Activated T-helper 1 cell treated with anti-CD3 and anti-CD28 coated beads, Interleukin-12 subunit alpha, Interleukin-12 subunit beta, Interleukin-2, Interleukin-4 antibody, amounts not matched to agents 30 ng/mL and 10 ng/mL and 1 ng/mL, durations not matched to agents 14 hours and 24 hours and 36 hours (primary cell): ENCODE data around the gene RAB40B. TPM values are rescaled to one million over a fixed set of nuclear protein-coding genes. Genes with fewer than 3 reads are reported as not detected.

ENCODE experiments used
- DNase-seq: peaks from one replicate; pipeline ENCODE4 v3.0.0; 2021; ENCODE audit warnings: low spot score
- H3K27ac Mint-ChIP-seq: one replicate; pipeline ENCODE4 v1.8.0; 2021; ENCODE audit warnings: mild to moderate bottlenecking, mixed read lengths
- H3K27me3 Mint-ChIP-seq: one replicate; pipeline ENCODE4 v1.8.0; 2022; ENCODE audit warnings: mild to moderate bottlenecking, moderate library complexity, mixed read lengths; ENCODE audit not compliant: insufficient read depth
- H3K36me3 Mint-ChIP-seq: one replicate; pipeline ENCODE4 v1.8.0; 2021; ENCODE audit warnings: low read depth, mixed read lengths
- H3K4me1 Mint-ChIP-seq: one replicate; pipeline ENCODE4 v1.8.0; 2021; ENCODE audit warnings: low read depth, mixed read lengths
- H3K4me3 Mint-ChIP-seq: one replicate; pipeline ENCODE4 v1.8.0; 2021; ENCODE audit warnings: mild to moderate bottlenecking, moderate library complexity, mixed read lengths
- H3K9me3 Mint-ChIP-seq: one replicate; pipeline ENCODE4 v1.8.0; 2021; ENCODE audit warnings: mixed read lengths
- intact Hi-C: fragments of 100-400 bp; cut with micrococcal nuclease; formaldehyde crosslinking; loops from one replicate; pipeline ENCODE4 v1.15.1; 2024
- total RNA-seq: library from RNA; stranded (reverse); gene quantifications from 2 replicates; pipeline ENCODE4 v1.2.3, GENCODE V29; 2022

Gene RAB40B
- total RNA-seq, 1 donor from 2014 or later = 5.2 TPM

- no peak for DNase-seq
- H3K36me3 Mint-ChIP-seq = no peaks in the 10 kb centered on the region
- intact Hi-C loops = no loop called here
- H3K9me3 Mint-ChIP-seq = peaks cover 11% of the 10 kb centered on the region
- H3K4me1 Mint-ChIP-seq = no peaks in the 10 kb centered on the region
- H3K27me3 Mint-ChIP-seq = no peaks in the 10 kb centered on the region
- H3K4me3 Mint-ChIP-seq = no peak overlapping the region
- H3K27ac Mint-ChIP-seq = no peak overlapping the region
Observed at GRCh38 chr17:82679586-82680465, 18.7 kb downstream of the RAB40B start.

- no peaks in the 10 kb centered on the region for H3K27me3 Mint-ChIP-seq
- no peak for DNase-seq
- H3K27ac Mint-ChIP-seq = no peak overlapping the region
- H3K9me3 Mint-ChIP-seq = peaks cover 11% of the 10 kb centered on the region
- no peaks in the 10 kb centered on the region for H3K36me3 Mint-ChIP-seq
- H3K4me3 Mint-ChIP-seq = no peak overlapping the region
- H3K4me1 Mint-ChIP-seq = no peaks in the 10 kb centered on the region
- intact Hi-C loops = no loop called here
Observed at GRCh38 chr17:82678265-82678891, 20.1 kb downstream of the RAB40B start.

GRCh38 chr17:82677353-82677925 lies 21.1 kb downstream of the RAB40B start:
- DNase-seq = no peak
- no peak overlapping the region for H3K4me3 Mint-ChIP-seq
- H3K4me1 Mint-ChIP-seq = no peaks in the 10 kb centered on the region
- no peaks in the 10 kb centered on the region for H3K36me3 Mint-ChIP-seq
- H3K27me3 Mint-ChIP-seq = no peaks in the 10 kb centered on the region
- H3K27ac Mint-ChIP-seq = no peak overlapping the region
- intact Hi-C loops = no loop called here
- peaks cover 10% of the 10 kb centered on the region for H3K9me3 Mint-ChIP-seq

- Mint-ChIP-seq H3K36me3 (no peaks in the 10 kb centered on the region), H3K9me3 (no peaks in the 10 kb centered on the region)
- intact Hi-C loops = no loop called here
Observed at GRCh38 chr17:82675476-82676245, 22.8 kb downstream of the RAB40B start.

GRCh38 chr17:82674656-82675475 lies 23.6 kb downstream of the RAB40B start:
- H3K27me3 Mint-ChIP-seq = no peaks in the 10 kb centered on the region
- no peak for DNase-seq
- H3K9me3 Mint-ChIP-seq = no peaks in the 10 kb centered on the region
- H3K36me3 Mint-ChIP-seq = no peaks in the 10 kb centered on the region
- intact Hi-C loops = no loop called here
- no peak overlapping the region for H3K27ac Mint-ChIP-seq
- H3K4me3 Mint-ChIP-seq = no peak overlapping the region
- no peaks in the 10 kb centered on the region for H3K4me1 Mint-ChIP-seq

More at GRCh38 chr17:82675476-82676245, 22.8 kb downstream of the RAB40B start:
- no peak overlapping the region for H3K27ac Mint-ChIP-seq
- no peaks in the 10 kb centered on the region for H3K27me3 Mint-ChIP-seq
- DNase-seq = no peak
- no peaks in the 10 kb centered on the region for H3K4me1 Mint-ChIP-seq
- H3K4me3 Mint-ChIP-seq = no peak overlapping the region

- H3K4me3 Mint-ChIP-seq = no peak overlapping the region
- peaks cover 6% of the 10 kb centered on the region for H3K4me1 Mint-ChIP-seq
- H3K27me3 Mint-ChIP-seq = peaks cover 3% of the 10 kb centered on the region
- H3K36me3 Mint-ChIP-seq = no peaks in the 10 kb centered on the region
- no peaks in the 10 kb centered on the region for H3K9me3 Mint-ChIP-seq
- no peak overlapping the region for H3K27ac Mint-ChIP-seq
- DNase-seq = no peak
- intact Hi-C loops = no loop called here
Observed at GRCh38 chr17:82670661-82671450, 27.6 kb downstream of the RAB40B start.

GRCh38 chr17:82668631-82669099 lies 29.8 kb downstream of the RAB40B start:
- H3K27ac Mint-ChIP-seq = no peak overlapping the region
- H3K27me3 Mint-ChIP-seq = peaks cover 3% of the 10 kb centered on the region
- no peaks in the 10 kb centered on the region for H3K9me3 Mint-ChIP-seq
- no peaks in the 10 kb centered on the region for H3K36me3 Mint-ChIP-seq
- intact Hi-C loops = loop anchor here (1.0 to 2.0 kb wide), 2 partner anchors 98 to 106 kb away; no protein-coding TSS in a partner anchor
- DNase-seq = peak; percentile 18
- peaks cover 6% of the 10 kb centered on the region for H3K4me1 Mint-ChIP-seq
- H3K4me3 Mint-ChIP-seq = peak overlapping the region; percentile 11

GRCh38 chr17:82668024-82668630 lies 30.4 kb downstream of the RAB40B start:
- H3K36me3 Mint-ChIP-seq = no peaks in the 10 kb centered on the region
- peaks cover 3% of the 10 kb centered on the region for H3K27me3 Mint-ChIP-seq
- no peaks in the 10 kb centered on the region for H3K9me3 Mint-ChIP-seq
- no peak overlapping the region for H3K27ac Mint-ChIP-seq
- no peak for DNase-seq
- peaks cover 6% of the 10 kb centered on the region for H3K4me1 Mint-ChIP-seq
- intact Hi-C loops = loop anchor here (1.0 to 2.0 kb wide), 2 partner anchors 99 to 106 kb away; no protein-coding TSS in a partner anchor
- no peak overlapping the region for H3K4me3 Mint-ChIP-seq

GRCh38 chr17:82667668-82668000 lies 30.9 kb downstream of the RAB40B start:
- intact Hi-C loops = no loop called here
- no peak overlapping the region for H3K27ac Mint-ChIP-seq
- no peaks in the 10 kb centered on the region for H3K36me3 Mint-ChIP-seq
- no peaks in the 10 kb centered on the region for H3K9me3 Mint-ChIP-seq
- H3K4me1 Mint-ChIP-seq = peaks cover 6% of the 10 kb centered on the region
- peaks cover 3% of the 10 kb centered on the region for H3K27me3 Mint-ChIP-seq
- H3K4me3 Mint-ChIP-seq = no peak overlapping the region
- DNase-seq = no peak

GRCh38 chr17:82666931-82667667 lies 31.4 kb downstream of the RAB40B start:
- Mint-ChIP-seq H3K27me3 (peaks cover 3% of the 10 kb centered on the region), H3K4me3 (no peak overlapping the region), H3K27ac (no peak overlapping the region), H3K36me3 (no peaks in the 10 kb centered on the region), H3K9me3 (no peaks in the 10 kb centered on the region), H3K4me1 (peaks cover 6% of the 10 kb centered on the region)
- no peak for DNase-seq
- intact Hi-C loops = no loop called here

- H3K36me3 Mint-ChIP-seq = no peaks in the 10 kb centered on the region
- no peak overlapping the region for H3K4me3 Mint-ChIP-seq
- H3K9me3 Mint-ChIP-seq = no peaks in the 10 kb centered on the region
- H3K4me1 Mint-ChIP-seq = peaks cover 6% of the 10 kb centered on the region
- H3K27ac Mint-ChIP-seq = no peak overlapping the region
- peaks cover 3% of the 10 kb centered on the region for H3K27me3 Mint-ChIP-seq
- no peak for DNase-seq
- intact Hi-C loops = no loop called here
Observed at GRCh38 chr17:82665891-82666290, 32.6 kb downstream of the RAB40B start.
